Ishikawa (cell line): ENCODE results near the gene ARPC1B.
A peak's percentile ranks its signal among the peaks of the same experiment; 100 is the strongest.

ENCODE experiments used
- CEBPB ChIP-seq: IDR thresholded peaks from 2 replicates; pipeline ENCODE4 v1.6.1; 2012
- CREB1 ChIP-seq: IDR thresholded peaks from 2 replicates; pipeline ENCODE4 v1.6.1; 2012; ENCODE audit warnings: low read depth
- EGR1 ChIP-seq: IDR thresholded peaks from 2 replicates; pipeline ENCODE4 v1.6.1; 2012
- EP300 ChIP-seq: IDR thresholded peaks from 2 replicates; pipeline ENCODE4 v1.6.1; 2012; ENCODE audit warnings: borderline replicate concordance
- FOXM1 ChIP-seq: IDR thresholded peaks from 2 replicates; pipeline ENCODE4 v1.6.1; 2012; ENCODE audit warnings: low read depth, borderline replicate concordance
- NFIC ChIP-seq: IDR thresholded peaks from 2 replicates; pipeline ENCODE4 v1.6.1; 2012
- RAD21 ChIP-seq: IDR thresholded peaks from 2 replicates; pipeline ENCODE4 v1.6.1; 2012; ENCODE audit warnings: low read depth
- REST ChIP-seq: IDR thresholded peaks from 2 replicates; pipeline ENCODE4 v1.6.1; 2012; ENCODE audit warnings: low read depth, mild to moderate bottlenecking
- TAF1 ChIP-seq: IDR thresholded peaks from 2 replicates; pipeline ENCODE4 v1.6.1; 2012; ENCODE audit warnings: low read depth, mild to moderate bottlenecking
- TCF12 ChIP-seq: IDR thresholded peaks from 2 replicates; pipeline ENCODE4 v1.6.1; 2012; ENCODE audit warnings: low read depth
- TEAD4 ChIP-seq: IDR thresholded peaks from 2 replicates; pipeline ENCODE4 v1.6.1; 2012
- USF1 ChIP-seq: IDR thresholded peaks from 2 replicates; pipeline ENCODE4 v1.6.1; 2012
- YY1 ChIP-seq: IDR thresholded peaks from 2 replicates; pipeline ENCODE4 v1.6.1; 2012; ENCODE audit warnings: low read depth
- ZBTB7A ChIP-seq: IDR thresholded peaks from 2 replicates; pipeline ENCODE4 v1.6.1; 2012; ENCODE audit warnings: low read depth
- TF ChIP-seq, protein P1 (sequence below): IDR thresholded peaks from 2 replicates; pipeline ENCODE4 v1.6.1; 2012

The ARPC1B gene

GRCh38 chr7:99366646-99367045 lies 7.9 kb upstream of the ARPC1B start:
- TF ChIP-seq EGR1: 0 out of 2 replicates have a peak, but pooled peaks have one; percentile 25
- TF ChIP-seq FOXM1: no peak

- peak; percentile 44 for TF ChIP-seq TEAD4
- peak; percentile 80 for TF ChIP-seq EGR1
- peak; percentile 44 for TF ChIP-seq NFIC
- no peak for TF ChIP-seq ZBTB7A
- 0 out of 2 replicates have a peak, but pooled peaks have one; percentile 37 for TF ChIP-seq TCF12
These were observed 5.7 kb upstream of the ARPC1B start for GRCh38 chr7:99368750-99369389.

GRCh38 chr7:99369767-99370391 lies 4.7 kb upstream of the ARPC1B start:
- TF ChIP-seq TAF1 (no peak), NFIC (no peak), EGR1 (no peak), TCF12 (no peak)

DNA sequence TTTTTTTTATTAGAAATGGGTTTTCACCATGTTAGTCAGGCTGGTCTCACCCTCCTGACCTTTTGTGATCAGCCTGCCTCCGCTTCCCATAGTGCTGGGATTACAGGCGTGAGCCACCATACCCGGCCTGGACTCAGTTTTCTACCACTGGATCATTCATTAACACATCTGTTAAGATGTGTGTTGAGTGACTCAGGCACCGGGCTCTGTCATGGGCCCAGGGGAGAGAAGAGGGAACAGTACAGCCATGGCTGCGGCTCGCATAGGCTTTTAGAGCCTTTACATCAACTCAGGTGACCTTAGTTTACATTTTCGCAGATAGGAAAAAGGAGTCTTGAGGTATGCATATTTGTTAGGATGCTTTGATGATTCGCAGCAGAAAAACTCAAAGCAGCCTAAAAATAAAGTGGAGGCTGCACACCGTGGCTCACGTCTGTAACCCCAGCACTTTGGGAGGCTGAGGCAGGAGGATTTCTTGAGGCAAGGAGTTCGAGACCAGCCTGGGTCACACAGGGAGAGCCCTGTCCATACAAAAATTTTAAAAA lies 3.1 kb upstream of the ARPC1B start:
- TF ChIP-seq, protein P1, sequence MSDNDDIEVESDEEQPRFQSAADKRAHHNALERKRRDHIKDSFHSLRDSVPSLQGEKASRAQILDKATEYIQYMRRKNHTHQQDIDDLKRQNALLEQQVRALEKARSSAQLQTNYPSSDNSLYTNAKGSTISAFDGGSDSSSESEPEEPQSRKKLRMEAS: no peak
- no peak for TF ChIP-seq ZBTB7A
- TF ChIP-seq USF1: no peak

- TF ChIP-seq USF1: peak; percentile 68
- TF ChIP-seq REST: no peak
- peak; percentile 93 for TF ChIP-seq TEAD4
- peak; percentile 43; the same call in 1 of the 2 replicates for TF ChIP-seq EP300
- TF ChIP-seq TAF1: peak; percentile 43; the same call in 1 of the 2 replicates
- TF ChIP-seq YY1: no peak
- peak; percentile 44; the same call in 1 of the 2 replicates for TF ChIP-seq TCF12
- TF ChIP-seq CREB1: no peak
- peak; percentile 94 for TF ChIP-seq CEBPB
- peak; percentile 49; the same call in 1 of the 2 replicates for TF ChIP-seq NFIC
- TF ChIP-seq, protein P1: peak; percentile 46; the same call in 1 of the 2 replicates
These were observed 2.0 kb upstream of the ARPC1B start for GRCh38 chr7:99372275-99373090.

- TF ChIP-seq CEBPB (no peak), YY1 (no peak), ZBTB7A (no peak), NFIC (no peak), RAD21 (no peak), CREB1 (no peak), TCF12 (no peak), USF1 (no peak), FOXM1 (no peak)
These were observed 1.2 kb upstream of the ARPC1B start for GRCh38 chr7:99373091-99374066.
